Cortex of kidney (tissue), 1 donor: Measurements from ENCODE around the gene DEAF1.

Experiments
- DNase-seq: peaks from one replicate; lab custom pipeline; 2025; lab: John Stamatoyannopoulos, UW

Gene DEAF1

DNA sequence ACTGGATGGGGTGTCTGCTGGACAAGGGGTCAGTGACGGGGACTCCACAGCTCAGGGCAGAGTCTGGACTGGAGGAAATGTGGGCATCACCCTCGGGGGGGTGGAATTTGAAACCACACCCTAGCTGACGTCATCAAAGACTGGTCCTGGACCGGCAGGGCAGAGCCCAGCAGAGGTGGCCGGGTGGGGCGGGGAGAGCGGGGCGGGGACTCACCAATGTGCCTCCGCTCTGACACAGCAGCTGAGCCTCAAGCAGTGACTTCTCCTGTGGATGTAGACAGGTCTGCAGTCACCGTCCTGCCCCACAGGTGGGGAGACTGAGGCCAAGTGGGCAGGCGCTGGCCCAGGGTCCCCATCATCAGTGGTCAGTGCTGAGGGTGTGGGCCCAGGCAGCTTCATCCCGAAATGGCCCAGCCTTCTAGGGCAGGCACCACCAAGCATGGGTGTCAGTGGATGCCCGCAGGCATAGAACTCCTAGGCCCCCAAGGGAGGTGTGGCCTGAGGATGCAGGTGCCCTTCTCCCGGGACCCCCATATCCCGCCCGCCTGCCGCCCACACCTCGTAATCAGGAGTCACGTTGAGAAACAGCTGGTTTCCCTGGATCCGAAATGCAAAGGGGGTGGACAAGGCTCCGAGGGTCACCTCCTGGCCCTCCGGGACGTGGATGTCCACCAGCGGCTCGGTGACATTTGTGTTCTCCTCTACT, 70.9 kb downstream of the DEAF1 start:
- DNase-seq, result no peak

DNA sequence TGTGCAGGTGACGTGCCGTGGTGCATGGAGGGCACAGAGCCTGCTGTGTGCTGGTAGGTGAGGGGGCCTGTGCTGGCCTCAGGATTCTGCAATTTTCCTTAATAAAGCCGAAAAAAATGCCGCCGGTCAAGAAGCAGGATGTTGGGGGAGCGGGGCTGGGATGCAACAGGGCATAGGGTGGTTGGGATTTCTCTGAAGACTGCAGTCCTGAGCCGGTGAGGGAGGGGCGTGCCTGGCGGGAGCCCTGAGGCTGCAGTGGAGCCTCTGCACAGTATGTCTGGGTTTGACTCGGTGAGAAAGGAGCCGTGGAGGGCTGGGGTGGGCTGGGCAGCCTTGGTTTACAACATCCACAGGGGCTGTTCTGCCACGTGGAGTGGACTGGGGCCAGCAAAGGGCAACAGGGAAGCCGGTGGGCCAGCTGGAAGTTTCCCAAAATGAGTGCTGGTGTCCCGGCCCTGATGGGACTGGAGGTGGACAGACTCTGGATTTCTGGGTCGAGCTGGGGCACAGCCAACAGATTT, 71.6 kb downstream of the DEAF1 start:
- no peak for DNase-seq

DNA sequence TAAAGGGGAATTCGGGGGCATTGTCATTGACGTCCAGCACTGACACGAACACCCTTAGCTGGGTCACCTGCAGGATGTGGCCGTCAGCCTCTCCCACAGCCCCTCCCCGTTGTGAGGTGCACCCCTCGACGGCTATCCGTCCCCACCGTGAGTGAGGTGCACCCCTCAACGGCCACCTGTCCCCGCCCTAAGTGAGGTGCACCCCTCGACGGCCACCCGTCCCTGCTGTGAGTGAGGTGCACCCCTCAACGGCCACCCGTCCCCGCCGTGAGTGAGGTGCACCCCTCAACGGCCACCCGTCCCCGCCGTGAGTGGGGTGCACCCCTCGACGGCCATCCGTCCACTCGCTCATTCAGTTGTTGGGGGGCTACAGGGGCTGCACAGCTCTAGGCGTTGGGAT, 73.2 kb downstream of the DEAF1 start:
- no peak for DNase-seq

DNA sequence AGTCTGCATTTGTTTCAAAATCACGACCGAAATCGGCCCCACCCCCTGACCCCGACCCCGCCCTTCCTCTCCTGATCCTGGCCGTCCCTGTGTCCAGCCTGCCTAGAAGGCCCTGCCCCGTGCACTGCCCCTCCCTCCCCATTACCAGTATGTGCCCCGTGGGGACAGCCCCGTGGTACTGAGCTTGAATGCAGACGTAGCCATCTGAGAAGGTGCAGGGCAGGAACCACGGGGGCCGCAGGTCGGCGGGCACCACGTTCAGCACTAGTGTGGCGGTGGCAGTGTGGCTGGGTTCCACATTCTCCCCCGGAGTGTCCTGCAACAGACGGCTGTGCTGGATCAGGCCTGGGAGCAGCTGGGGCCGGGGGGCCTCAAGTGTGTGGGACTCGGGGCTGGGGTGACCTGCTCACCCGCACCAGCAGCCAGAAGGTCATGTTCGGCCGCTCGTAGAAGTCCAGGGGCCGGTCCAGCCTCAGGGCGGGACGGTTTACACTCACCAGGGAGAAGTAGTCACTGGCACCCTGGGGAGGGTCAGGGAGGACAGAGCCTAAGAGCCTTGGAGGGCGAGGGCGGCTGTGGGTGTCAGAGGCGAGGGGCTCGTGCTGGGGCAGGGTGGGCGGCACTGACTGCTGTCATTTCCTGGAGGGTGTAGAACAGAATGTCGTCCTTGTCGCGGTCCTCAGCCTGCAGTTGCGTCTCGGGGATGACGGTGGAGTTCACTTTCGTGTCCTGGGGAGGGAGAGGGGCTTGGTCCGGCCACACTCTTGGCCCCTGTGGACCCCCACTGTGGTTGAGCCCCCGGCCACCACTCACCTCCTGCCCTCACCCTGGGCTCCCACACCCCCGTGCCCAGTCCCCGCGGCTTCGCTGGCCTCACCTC, 73.8 kb downstream of the DEAF1 start:
- no peak for DNase-seq

DNA sequence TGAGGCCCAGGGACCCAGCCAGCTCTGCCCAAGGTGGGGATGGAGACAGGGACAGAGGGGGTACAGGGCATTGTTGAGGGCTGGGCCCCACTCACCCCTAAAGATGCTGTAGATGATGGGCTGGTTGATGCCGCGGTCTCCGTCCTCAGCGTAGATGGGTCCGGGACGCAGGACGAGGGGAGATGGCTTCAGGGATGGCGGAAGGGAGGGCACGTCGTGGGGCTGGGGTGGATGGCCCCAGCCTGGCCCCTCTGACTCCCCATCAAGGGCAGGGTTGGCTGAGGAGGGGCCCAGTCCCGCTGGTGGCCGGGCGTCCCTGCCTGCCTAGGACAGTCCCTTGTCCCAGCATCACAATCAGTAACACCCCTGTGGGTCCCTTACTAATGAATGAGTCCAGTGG, 74.8 kb downstream of the DEAF1 start:
- no peak for DNase-seq

DNA sequence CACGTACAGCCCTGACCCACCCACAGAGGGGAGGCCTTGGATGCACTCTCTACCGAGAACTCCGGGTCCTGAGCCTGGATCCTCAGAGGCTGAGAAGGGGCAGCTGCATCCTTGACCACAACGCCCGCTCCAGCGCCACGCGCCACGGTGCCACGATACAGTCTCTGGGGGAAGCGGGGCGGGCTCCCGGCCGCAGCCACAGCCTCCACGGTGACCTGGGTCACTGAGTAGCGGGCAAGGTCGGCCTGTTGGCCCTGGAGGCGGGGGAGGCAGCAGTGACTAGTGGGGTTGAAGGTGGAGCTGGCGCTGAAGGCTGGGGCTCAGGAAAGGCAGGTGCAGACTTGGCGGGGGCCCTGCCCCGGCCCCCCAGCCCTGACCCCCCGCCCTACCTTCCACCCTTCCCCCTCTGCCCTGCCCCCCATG, 75.4 kb downstream of the DEAF1 start:
- no peak for DNase-seq

DNA sequence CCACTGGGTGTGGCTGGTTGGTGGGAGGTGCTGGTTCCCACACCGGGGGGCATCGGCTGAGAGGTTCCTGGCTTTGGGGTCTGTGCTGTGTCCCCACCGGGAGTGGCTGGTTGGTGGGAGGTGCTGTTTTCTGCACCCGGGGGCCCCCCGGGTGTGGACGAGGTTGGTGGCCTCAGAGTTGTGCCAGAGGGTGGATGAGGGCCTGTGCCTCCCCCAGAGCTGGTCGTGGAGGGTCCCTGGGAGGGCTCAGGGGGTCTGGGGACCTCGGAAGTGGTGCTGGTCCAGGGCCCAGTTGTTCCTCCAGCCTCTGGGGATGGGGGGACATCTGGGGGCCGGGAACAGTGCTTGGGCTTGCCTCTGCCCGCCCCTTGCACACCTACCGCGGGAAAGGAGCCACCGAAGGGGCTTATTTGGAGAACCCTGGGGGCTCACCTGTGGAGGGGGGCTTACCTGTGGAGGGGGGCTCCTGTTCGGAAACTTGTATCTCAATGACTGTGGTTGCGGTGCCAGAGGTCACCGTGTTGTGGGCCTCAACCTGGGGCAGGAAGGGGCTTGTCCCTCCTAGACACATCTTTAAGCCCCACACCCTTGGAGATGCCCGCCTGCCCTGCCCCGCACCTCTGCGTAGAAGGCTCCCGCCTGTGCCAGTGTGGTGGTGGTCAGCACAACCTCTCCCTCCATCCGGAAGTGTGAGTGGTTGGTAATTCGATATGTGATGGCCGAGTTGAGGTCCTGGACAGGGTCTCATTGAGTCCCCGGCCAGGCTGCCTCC, 76.0 kb downstream of the DEAF1 start:
- no peak for DNase-seq

DNA sequence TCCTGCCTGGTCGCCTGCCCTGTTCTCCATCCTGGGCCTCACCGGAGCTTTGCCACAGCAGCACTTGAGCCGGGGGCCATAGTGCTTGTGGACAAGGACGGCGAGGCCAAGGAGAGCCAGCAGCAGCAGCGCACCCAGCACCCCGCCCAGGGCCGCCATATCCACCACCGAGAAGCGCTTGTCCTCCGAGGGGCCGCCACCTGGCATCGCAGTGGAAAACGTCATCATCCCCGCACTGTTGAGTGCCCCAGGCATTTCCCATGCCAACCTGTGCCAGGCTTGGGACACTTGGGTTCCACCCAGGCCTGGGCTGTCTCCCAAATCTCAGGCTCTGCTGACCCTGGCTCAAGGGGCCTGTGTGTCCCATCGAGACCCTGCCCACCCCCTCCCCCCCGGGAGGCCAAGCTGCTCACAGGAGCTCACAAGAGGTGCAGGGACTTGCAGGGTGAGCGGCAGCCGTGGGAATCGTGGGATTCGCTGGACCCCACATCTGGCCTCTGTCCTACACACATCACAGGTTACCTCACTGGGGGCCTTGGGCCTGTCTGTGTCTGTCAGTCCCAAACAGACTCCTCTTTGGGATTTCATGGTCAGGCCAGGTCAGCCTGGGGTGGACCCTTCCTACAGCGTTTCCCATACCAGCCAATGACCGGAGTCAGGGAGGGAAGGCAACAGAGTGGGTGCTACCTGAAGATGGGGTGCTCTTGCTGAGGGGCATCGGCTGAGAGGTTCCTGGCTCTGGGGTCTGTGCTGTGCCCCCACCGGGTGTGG, 76.9 kb downstream of the DEAF1 start:
- no peak for DNase-seq

DNA sequence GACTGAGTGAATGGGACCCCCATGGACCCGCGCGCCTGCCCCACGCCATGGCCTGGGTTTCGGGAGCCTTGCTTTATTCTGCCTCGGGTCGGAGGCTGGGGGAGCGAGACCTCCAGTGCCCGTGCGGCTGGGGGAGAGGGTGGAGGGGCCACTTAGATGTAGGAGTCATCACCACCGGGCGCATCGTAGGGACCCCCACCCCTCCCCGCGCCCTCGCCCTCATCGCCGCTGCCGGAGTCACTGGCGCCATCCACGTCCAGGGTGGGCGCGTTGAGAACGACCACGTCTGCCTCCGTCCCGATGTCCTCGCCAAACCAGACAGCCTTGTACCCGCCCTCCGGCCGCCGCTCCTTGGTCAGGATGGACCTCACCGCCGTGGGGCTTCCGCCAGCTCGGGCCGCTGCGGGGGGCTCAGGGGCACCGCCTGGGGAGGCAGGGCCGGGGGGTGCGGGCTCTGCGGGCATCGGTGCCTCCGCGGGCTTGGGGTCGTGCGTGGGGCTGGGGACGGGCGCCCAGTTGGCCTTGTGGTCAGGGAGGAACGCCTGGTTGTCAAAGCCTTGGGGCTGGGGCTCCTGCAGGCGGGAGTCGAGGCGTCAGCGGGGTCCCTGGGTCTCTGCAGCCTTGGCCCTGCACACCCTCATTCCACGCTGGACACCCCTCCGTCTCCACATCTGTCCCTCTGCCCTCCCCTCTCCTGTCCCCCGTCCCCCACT, 77.7 kb downstream of the DEAF1 start:
- DNase-seq, result no peak

DNA sequence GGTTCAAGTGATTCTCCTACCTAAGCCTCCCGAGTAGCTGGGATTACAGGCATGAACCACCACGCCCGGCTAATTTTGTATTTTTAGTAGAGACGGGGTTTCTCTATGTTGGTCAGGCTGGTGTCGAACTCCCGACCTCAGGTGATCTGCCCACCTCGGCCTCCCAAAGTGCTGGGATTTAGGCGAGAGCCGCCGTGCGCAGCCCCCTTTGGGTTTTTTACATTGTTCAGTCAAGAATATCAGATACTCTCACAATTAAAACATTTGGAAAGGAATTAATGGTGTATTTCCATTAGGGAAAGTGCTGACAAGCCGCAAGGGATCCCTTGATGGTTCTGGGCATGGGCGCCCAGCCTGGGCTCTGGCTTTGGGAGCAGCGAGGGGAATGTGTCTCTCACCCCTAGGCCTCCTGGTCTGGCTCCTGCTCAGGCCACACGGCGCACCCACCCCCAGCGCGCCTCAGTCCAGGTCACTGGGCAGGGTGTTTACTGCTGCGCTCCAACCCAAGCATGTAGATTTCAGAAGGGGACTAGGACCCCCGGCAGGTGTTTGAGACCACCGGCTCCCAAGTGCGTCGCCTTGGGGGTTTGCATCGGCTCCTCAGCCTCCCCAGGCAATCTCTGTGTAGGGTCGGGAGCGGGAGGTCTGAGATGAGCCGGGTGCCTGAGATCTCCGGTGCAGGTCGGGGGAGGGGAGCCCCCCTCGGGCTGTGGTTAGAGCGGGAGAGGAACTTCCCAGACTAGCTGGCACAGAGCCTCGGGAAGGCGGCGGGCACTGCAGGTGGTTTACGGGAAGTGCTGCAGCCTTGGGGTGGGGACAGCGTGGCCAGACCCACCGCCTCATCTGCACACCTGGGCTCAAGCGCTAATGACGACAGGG, 78.5 kb downstream of the DEAF1 start:
- DNase-seq, result no peak

DNA sequence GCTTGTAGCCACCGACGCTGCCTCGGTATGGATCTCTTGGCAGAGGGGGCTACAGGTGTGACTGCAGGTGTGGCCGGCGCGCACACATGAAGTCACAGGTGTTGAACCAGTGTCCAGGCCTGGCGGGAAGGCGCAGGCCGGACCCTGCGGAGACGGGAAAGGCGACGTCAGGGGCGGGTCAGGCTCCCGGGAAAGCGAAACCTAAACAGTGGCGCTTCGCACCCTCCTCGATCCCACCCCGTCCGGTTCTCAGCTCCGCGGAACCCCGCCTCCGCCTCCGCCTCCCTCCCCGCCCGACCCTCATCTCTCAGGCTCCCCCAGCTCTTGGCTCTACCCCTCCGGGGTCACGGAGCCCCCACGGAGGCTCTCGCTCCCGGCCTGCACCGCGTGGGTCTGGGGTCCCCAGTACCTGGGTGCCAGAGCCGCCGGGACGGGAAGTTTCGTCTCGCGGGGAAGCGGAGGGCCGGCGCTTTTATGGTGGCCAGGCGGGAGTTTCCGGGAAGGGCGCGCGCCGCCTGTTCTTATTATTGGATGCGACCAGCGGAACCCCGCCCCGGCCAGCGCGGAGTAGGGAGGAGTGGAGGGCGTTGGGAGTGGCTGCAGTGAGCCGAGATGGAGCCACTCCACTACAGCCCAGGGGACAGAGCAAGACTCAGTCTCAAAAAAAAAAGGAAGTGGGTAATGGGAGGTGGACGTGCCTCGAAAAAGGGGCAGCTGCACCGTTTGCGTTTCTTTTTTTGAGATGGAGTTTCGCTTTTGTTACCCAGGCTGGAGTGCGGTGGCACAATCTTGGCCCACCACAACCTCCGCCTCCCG, 79.3 kb downstream of the DEAF1 start, which contains the start of gene IRF7:
Gene IRF7 (minus strand): TSS at position 447 of the 816 bp plus-strand sequence. CDS start 586 bp downstream, outside the sequence.
- no peak for DNase-seq

DNA sequence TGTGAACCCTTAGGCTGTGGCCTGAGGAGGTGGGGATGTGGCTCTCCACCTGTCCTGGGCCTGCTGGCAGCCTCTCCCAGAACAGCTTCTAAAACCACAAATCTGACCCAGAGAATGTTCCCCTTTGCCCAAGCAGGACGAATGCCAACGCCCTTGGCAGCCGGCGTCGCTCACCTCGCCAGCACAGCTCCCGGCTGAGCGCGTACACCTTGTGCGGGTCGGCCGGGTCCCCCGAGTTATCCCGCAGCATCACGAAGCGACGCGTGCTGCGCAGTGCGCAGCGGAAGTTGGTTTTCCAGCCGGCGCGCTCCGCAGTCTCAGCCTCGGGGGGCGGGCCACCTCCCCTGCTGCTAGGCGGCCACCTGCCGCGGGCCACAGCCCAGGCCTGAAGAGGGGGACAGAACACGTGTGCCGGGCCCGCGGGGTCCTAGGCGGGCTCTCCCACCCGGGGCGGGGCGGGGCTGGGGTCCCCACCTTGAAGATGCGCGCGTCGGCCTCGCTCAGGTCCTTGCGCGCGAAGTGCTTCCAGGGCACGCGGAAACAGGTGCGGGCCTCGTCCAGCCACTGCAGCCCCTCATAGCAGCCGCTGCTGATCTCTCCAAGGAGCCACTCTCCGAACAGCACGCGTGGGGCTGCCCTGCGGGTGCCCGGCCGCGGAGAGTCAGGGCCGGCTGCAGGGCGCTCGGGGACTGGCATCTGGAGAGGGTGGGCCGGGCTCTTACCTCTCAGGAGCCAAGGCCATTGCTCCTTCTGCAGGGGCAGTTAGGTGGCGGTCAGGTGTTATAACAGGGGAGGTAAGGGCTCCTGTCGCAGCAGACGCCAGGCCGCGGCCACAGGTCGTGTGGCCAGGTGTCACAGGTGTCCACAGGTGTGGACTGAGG, 80.2 kb downstream of the DEAF1 start:
- no peak for DNase-seq

DNA sequence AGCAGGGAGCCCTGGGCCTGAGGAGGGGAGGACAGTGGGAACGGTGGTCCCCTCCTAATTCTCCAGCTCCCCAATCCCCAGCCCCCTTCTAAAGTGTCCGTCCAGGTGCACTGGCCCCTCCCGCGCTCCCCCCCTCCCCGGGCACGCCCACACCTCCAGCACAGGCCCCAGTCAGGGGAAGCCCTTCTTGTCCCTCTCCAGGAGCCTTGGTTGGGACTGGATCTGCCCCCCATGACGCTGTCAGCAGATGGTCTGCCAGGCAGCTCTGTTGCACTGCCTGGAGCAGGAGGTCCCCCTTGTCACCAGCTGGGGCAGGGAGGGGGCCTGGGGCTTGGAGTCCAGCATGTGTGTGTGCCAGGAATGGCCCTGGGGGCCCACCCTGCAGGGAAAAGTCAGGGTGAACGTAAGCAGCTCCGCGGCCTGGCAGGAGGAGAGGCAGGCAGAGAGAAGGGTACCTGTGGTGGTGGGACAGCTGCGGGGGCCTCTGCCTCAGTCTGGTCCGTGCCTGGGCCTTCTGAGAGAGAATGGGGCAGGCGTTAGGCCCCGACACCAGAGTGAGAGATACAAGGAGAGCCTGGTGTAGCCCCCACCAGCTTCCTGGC, 80.9 kb downstream of the DEAF1 start:
- DNase-seq, result no peak

DNA sequence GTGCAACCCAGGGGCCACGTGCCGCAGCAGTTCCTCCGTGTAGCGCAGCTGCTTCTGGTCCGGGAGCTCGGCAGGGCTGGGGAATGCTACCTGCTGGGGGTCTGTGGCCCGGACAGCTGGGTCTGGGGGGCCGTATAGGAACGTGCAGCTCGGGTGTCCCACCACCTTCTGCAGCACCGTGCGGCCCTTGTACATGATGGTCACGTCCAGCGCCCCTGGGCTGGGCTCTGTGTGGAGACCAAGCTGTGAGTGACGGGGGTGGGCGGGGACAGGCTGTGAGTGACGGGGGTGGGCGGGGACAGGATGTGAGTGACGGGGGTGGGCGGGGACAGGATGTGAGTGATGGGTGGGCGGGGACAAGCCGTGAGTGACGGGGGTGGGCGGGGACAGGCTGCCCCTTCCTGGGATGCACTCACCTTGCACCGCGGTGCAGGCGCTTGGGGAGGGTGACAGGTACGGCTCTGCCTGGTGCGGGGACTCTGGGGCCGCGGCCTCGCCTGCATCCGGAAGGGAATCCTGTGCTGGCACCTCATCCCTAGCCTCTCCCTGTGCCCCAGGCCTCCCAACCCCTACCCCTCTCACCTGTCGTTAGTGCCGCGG, 81.6 kb downstream of the DEAF1 start:
- DNase-seq, result no peak

DNA sequence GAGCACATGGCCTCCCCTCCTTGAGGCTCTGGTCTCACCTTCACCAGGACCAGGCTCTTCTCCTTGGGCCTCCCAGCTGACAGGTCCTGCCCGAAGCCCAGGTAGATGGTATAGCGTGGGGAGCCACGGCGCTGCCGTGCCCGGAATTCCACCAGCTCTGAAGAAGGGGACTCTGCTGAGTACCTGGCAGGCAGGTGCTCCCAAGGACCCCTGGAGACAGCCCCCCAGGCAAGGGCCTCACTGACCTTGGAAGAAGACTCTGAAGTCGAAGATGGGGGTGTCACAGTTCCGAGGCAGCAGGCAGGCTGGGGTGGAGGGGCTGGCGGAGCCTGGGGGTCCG, 82.1 kb downstream of the DEAF1 start:
- no peak for DNase-seq

DNA sequence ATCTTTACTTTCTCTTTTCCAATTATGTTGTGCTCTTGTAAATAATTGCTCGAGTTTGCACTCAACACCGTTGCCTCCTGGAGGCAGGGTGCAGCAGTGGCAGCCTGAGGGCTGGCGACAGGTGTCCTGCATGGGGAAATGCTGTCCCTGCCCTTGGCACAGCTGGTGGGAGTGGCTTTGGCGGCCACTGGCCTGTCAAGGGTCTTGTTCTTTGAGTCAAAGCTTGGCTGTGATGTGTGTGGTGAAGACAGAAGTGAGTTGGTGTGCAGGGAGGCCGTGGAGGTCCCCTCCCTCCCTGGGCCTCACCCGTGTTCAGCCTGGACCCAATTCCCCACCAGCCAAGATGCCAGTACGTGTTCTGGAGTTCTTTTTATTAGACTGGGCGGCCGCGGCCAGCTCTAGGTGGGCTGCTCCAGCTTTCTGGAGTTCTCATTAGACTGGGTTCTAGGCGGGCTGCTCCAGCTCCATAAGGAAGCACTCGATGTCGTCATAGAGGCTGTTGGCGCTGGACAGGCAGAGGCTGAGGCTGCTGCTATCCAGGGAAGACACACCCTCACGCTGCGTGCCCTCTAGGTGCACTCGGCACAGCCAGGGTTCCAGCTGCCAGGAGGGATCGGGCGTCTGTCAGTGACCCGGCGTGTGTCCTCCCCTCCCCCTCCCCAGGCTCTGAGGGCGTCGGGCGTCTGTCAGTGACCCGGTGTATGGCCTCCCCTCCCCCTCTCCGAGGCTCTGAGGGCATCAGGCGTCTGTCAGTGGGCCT, 82.6 kb downstream of the DEAF1 start:
- no peak for DNase-seq
